HL-60 (cell line): ENCODE measurements around the gene EXOC4.

Experiments
- DNase-seq, 2 experiments: peaks; one replicate each; pipeline ENCODE4 v3.0.0-alpha.2; 2010 to 2020; ENCODE audit warnings: low read depth in 1 of 2, low spot score in 1 of 2
- H3K27ac ChIP-seq: fragments of 250-450 bp; sonication (Bioruptor Pico); replicated peaks from 2 replicates; pipeline ENCODE4 v1.5.1; 2020; ENCODE audit warnings: mild to moderate bottlenecking, moderate library complexity
- H3K27me3 ChIP-seq: fragments of 250-450 bp; sonication (Bioruptor Pico); 2 replicates; pipeline ENCODE4 v1.5.1; 2021; ENCODE audit warnings: mild to moderate bottlenecking, moderate library complexity; ENCODE audit not compliant: insufficient read depth, poor library complexity, severe bottlenecking
- H3K4me3 ChIP-seq: replicated peaks from 2 replicates; pipeline ENCODE4 v1.5.1; 2011; ENCODE audit warnings: mild to moderate bottlenecking, control low read depth, low read length; ENCODE audit not compliant: insufficient read depth
- GABPA ChIP-seq: IDR thresholded peaks from 2 replicates; pipeline ENCODE4 v1.6.1; 2012; ENCODE audit warnings: low read depth
- POLR2AphosphoS5 ChIP-seq: IDR thresholded peaks from 2 replicates; pipeline ENCODE4 v1.6.1; 2012; ENCODE audit warnings: low read depth
- REST ChIP-seq: IDR thresholded peaks from 2 replicates; pipeline ENCODE4 v1.6.1; 2012; ENCODE audit warnings: low read depth; ENCODE audit not compliant: insufficient replicate concordance
- SPI1 ChIP-seq: IDR thresholded peaks from 2 replicates; pipeline ENCODE4 v1.6.1; 2012; ENCODE audit warnings: low read depth, mild to moderate bottlenecking, borderline replicate concordance
- TF ChIP-seq, protein P1 (sequence below): IDR thresholded peaks from one replicate; pipeline ENCODE4 v1.5.1; 2011; ENCODE audit warnings: low read length, control low read depth, inconsistent platforms; ENCODE audit not compliant: insufficient read depth

EXOC4 gene

DNA sequence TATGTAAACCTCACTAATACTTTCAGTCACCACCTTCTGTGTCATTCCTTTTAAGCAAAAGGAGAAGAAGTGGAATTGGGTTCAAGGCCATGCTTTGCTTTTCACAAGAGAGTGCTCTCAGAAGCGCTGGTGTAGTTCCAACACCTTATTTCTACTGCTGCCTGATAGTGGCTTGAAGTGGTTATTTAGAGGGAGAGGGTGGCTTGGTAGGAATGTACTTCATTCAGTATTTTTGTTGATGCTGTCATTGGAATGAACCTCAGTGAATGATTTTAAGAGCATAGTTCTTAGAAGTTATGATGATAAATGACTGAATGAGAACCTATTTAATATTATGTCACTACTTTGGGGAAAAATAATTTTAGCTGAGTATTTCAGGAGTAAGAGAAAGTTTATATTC, 396.7 kb downstream of the EXOC4 start:
- no peak overlapping the region for H3K27ac ChIP-seq
- DNase-seq = no peak

DNA sequence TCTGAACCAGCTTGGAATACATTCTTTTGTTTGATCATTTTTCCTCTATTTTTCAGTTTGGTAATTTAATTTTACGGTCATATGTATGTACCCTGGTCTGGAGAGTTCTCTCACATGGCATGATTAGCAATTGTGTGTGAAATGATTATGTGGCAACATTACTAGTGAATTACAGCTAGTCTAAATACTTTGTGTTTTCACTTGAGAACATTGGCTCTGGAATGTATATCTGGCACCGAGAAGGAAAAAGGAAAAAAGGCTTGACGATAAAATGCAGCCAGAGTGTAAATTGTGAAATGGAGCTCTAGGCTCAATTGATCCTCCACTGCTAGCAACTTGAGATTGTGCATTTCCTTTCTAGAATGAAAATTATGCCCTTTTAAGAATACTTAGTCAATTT, 397.2 kb downstream of the EXOC4 start:
- Histone ChIP-seq H3K27me3 (no peaks in the 10 kb centered on the region), H3K27ac (peak overlapping the region; percentile 32), H3K4me3 (no peak overlapping the region)
- peak in 1 of 2 experiments; percentile 32 for DNase-seq
- TF ChIP-seq, protein P1, sequence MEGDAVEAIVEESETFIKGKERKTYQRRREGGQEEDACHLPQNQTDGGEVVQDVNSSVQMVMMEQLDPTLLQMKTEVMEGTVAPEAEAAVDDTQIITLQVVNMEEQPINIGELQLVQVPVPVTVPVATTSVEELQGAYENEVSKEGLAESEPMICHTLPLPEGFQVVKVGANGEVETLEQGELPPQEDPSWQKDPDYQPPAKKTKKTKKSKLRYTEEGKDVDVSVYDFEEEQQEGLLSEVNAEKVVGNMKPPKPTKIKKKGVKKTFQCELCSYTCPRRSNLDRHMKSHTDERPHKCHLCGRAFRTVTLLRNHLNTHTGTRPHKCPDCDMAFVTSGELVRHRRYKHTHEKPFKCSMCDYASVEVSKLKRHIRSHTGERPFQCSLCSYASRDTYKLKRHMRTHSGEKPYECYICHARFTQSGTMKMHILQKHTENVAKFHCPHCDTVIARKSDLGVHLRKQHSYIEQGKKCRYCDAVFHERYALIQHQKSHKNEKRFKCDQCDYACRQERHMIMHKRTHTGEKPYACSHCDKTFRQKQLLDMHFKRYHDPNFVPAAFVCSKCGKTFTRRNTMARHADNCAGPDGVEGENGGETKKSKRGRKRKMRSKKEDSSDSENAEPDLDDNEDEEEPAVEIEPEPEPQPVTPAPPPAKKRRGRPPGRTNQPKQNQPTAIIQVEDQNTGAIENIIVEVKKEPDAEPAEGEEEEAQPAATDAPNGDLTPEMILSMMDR = no peak
- TF ChIP-seq POLR2AphosphoS5 (no peak), REST (no peak)

More for the DNA sequence above, 396.7 kb downstream of the EXOC4 start:
- no peaks in the 10 kb centered on the region for H3K27me3 ChIP-seq
- TF ChIP-seq SPI1 (no peak), REST (no peak)
- TF ChIP-seq, protein P1 = no peak
- no peak overlapping the region for H3K4me3 ChIP-seq

DNA sequence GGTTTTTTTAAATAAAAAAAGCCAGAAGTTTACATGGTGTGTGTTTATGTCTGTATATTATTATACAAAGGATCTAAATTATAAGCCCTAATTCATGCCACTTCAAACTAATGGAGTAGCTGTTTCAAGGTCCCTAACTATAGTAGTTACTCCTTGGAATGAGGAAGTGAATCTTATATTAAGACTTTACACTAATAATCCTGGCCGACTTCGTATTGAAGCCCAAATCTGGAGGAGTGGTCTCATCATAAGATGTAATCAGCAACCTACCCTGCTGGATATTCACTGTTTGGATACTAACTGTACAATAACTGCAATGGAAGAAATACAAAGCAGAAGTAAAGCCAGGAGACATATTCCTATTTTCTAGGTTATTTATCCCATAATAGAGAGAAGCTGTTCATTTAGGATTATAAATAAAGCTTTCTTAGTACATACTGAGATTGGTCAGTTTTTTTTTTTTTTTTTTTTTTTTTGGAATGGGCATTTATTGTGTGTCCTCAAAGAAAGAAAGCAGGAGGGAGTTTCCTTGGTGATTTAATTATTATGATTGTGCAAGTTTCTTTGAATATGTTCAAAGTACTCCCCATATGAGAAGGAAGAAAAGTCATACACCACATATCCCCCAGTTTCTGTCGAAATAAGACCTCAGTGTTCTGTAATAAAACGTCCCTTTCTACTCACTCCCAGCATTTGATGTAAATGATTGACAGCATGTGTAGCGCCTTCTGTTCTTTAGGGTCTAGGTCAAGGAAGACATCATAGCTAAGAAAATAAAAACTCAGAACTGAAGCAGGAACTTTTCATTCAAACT, 397.8 kb downstream of the EXOC4 start:
- Histone ChIP-seq H3K27ac (peak overlapping the region; percentile 32), H3K27me3 (no peaks in the 10 kb centered on the region), H3K4me3 (no peak overlapping the region)
- peak; percentile 26 to 73 for DNase-seq
- no peak for TF ChIP-seq GABPA
- peak; percentile 86 for TF ChIP-seq SPI1

DNA sequence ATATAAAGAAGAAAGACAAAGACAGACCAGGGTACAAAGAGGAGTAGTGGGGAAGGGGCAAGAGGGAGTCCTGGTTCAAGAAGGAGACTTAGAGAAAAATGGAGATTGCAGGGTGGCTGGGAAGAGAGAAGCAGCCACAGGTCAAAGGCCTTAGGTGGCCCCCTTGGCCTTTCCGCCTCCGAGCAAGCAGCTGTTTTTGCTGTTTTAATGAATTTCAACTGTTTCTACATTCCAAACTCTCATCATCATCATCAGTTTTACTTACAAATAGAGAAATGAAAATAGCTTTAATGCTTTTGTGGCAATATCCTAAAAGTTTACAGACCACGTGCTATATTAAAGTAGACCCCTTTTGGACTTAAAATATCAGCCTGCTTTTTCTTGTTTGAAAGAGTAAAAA, 399.7 kb downstream of the EXOC4 start:
- DNase-seq = no peak
- no peak overlapping the region for H3K4me3 ChIP-seq
- no peak overlapping the region for H3K27ac ChIP-seq
- H3K27me3 ChIP-seq = no peaks in the 10 kb centered on the region
- TF ChIP-seq GABPA (no peak), REST (no peak)
